Activated CD8-positive, alpha-beta memory T cell treated with anti-CD3 and anti-CD28 coated beads, Interleukin-2, amount 50 U/mL, for 4 hours (primary cell): ENCODE data around the gene XKR3.
"Not testable (repeated sequence)": the region's sequence is repeated elsewhere in the genome, so short reads cannot be mapped to it uniquely, and the experiment has no call there.

ENCODE experiments used
- DNase-seq: peaks from one replicate; pipeline ENCODE4 v3.0.0-alpha.2; 2020

XKR3 gene

DNA sequence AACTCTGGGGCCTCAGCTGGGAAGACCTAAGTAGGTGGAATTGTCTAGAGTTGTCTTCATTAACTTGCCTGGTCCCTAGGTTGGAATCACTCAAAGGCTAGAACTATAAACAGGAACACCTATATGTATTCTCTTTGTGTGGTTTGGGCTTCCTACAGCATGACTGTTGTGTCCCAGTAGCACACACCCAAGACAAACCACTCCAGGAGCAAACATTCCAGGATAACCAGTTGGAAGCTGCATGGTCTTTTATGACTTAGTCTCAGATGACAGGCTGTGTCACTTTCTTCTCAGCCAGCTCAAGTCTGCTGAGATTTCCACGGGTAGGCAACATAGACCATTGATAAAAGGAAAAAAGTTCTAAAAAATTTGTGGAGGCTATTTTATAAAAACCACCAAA lies 90.9 kb downstream of the XKR3 start:
- DNase-seq = not testable (repeated sequence)
